Activated T-helper 17 cell treated with anti-CD3 and anti-CD28 coated beads, Interleukin-2, amount 50 U/mL, for 72 hours (primary cell): Measurements from ENCODE around the gene BCOR. TPM values are rescaled to one million over a fixed set of nuclear protein-coding genes. Genes with fewer than 3 reads are reported as not detected.

Experiments
- ATAC-seq: fragments of 150-1000 bp; cut with Tn5 transposase; replicated peaks from 2 replicates; pipeline ENCODE4 v1.10.0; 2021; ENCODE audit warnings: mild to moderate bottlenecking, moderate library complexity
- H3K27ac Mint-ChIP-seq: one replicate; pipeline ENCODE4 v1.8.0; 2022; ENCODE audit warnings: mixed read lengths
- H3K27me3 Mint-ChIP-seq: one replicate; pipeline ENCODE4 v1.8.0; 2022; ENCODE audit warnings: mixed read lengths
- H3K36me3 Mint-ChIP-seq: one replicate; pipeline ENCODE4 v1.8.0; 2022; ENCODE audit warnings: low read depth, mild to moderate bottlenecking, mixed read lengths
- H3K4me1 Mint-ChIP-seq: one replicate; pipeline ENCODE4 v1.8.0; 2022; ENCODE audit warnings: mixed read lengths
- H3K4me3 Mint-ChIP-seq: one replicate; pipeline ENCODE4 v1.8.0; 2022; ENCODE audit warnings: mild to moderate bottlenecking, mixed read lengths
- H3K9me3 Mint-ChIP-seq: one replicate; pipeline ENCODE4 v1.8.0; 2022; ENCODE audit warnings: mixed read lengths
- total RNA-seq, 2 donors: library from RNA; stranded (reverse); gene quantifications; one replicate each; pipeline ENCODE4 v1.2.3, GENCODE V29; 2022

BCOR gene
- total RNA-seq, 2 donors from 2014 or later = 38.9 to 63.2 TPM

- Mint-ChIP-seq H3K4me3 (no peak overlapping the region), H3K9me3 (no peaks in the 10 kb centered on the region), H3K4me1 (peaks cover 8% of the 10 kb centered on the region), H3K36me3 (peaks cover 100% of the 10 kb centered on the region), H3K27me3 (no peaks in the 10 kb centered on the region), H3K27ac (no peak overlapping the region)
- no peak for ATAC-seq
Measured at GRCh38 chrX:40061005-40061404, 36.8 kb downstream of the BCOR start.

- Mint-ChIP-seq H3K27me3 (no peaks in the 10 kb centered on the region), H3K9me3 (no peaks in the 10 kb centered on the region), H3K36me3 (peaks cover 100% of the 10 kb centered on the region), H3K4me1 (peaks cover 2% of the 10 kb centered on the region), H3K27ac (no peak overlapping the region), H3K4me3 (no peak overlapping the region)
- ATAC-seq = no peak
Measured at GRCh38 chrX:40060356-40060845, 37.4 kb downstream of the BCOR start.

DNA sequence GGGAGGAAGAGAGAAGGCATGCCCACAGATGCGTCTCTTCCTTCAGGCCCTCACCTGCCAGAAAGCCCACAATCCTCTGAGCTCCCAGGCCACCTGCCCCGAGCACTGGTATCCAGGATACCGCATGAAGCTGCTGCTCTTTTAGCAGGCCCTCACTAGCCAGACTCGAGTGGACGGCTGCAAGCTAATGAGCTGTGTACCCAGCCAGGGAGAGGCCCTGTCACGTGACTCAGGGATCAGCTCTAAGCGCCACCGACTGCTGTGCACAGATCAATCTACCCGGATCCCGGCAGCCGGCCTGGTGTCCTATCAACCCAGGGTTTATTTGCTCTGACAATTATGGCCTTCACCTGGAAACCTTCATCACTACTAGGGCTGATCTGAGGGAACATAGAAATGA lies 39.0 kb downstream of the BCOR start:
- Mint-ChIP-seq H3K9me3 (no peaks in the 10 kb centered on the region), H3K27me3 (no peaks in the 10 kb centered on the region), H3K27ac (no peak overlapping the region), H3K4me1 (no peaks in the 10 kb centered on the region), H3K4me3 (no peak overlapping the region), H3K36me3 (peaks cover 100% of the 10 kb centered on the region)
- ATAC-seq = no peak

DNA sequence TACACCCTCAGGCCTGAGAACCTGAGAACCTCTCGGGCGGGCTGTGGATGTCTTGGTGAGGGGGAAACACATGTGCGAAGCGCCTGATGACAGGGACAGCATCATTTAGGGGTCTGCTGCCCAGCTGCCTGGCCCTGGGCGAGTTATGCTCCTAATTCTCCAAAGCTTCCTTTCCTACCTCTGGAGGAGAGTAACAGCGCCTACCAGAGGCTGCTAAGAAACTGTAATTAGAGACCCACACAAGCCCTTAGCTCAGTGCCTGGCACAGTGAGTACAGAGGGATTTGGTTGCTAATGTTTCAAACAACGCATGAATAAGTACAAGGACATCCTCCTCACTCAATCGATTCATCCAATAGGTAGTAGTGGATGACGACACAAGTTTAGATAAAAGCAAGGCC lies 40.4 kb downstream of the BCOR start:
- no peaks in the 10 kb centered on the region for H3K9me3 Mint-ChIP-seq
- ATAC-seq = no peak
- H3K4me3 Mint-ChIP-seq = no peak overlapping the region
- no peaks in the 10 kb centered on the region for H3K27me3 Mint-ChIP-seq
- no peaks in the 10 kb centered on the region for H3K4me1 Mint-ChIP-seq
- no peak overlapping the region for H3K27ac Mint-ChIP-seq
- peaks cover 100% of the 10 kb centered on the region for H3K36me3 Mint-ChIP-seq

DNA sequence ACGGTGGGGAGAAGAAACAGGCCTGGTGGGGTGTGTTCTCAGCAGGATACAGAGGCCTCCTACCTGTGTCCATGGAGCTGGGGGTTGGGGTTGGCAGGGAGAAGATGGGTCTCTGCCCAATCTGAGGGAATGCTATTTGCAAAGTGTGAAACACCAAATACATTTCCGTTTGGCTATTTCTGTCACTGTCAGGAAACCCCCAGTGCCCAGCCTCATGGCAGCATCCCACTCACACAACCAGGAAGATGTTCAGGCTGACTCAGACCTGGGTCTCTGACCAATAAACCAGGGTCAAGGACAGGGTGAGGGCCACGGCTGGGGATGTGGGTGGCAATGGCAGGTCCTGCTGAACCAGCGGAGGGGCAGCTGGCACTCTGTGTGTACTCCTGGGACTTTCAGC lies 41.3 kb downstream of the BCOR start:
- Mint-ChIP-seq H3K27ac (no peak overlapping the region), H3K27me3 (no peaks in the 10 kb centered on the region), H3K4me1 (no peaks in the 10 kb centered on the region), H3K9me3 (no peaks in the 10 kb centered on the region), H3K36me3 (peaks cover 100% of the 10 kb centered on the region), H3K4me3 (no peak overlapping the region)
- ATAC-seq = peak; percentile 78

DNA sequence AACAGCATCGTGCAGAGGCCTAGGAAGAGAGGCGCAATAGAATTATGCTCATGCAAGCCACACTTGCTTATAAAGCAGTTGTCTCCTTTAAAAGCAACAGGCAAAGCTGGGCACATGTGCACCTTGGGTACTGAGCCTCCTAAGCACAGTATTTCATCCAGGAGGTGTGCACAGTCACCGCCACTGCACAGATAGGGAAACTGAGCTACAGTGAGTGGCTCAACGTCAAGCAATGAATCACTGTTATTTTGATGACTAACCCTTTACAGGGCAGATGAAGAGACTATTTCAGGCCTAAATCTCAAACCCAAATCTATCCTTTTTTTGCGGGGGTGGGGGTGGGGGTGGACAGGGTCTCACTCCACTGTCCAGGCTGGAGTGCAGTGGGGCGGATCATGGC lies 42.3 kb downstream of the BCOR start:
- Mint-ChIP-seq H3K27ac (no peak overlapping the region), H3K9me3 (no peaks in the 10 kb centered on the region), H3K27me3 (no peaks in the 10 kb centered on the region), H3K4me3 (no peak overlapping the region), H3K4me1 (no peaks in the 10 kb centered on the region), H3K36me3 (peaks cover 100% of the 10 kb centered on the region)
- ATAC-seq = peak; percentile 71

DNA sequence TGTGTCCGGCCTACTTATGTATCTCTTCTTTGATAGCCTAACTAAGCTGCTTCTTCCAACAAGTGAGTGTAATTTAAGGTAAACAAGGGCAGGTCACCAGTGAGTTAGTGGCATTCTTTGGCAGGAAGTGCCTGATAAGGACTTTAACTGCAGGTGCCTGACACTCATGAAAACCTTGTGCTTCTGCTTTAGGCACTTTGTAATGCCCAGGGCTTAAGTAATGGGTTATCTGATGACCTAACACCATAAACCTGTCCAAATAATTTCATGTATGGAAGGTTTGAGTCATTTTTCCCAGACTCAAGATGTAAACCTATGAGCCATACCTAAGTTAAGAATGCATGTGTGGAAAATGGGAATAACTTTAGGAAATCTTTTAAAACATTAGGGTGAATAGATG lies 43.0 kb downstream of the BCOR start:
- ATAC-seq = no peak
- Mint-ChIP-seq H3K27ac (no peak overlapping the region), H3K27me3 (no peaks in the 10 kb centered on the region), H3K4me1 (no peaks in the 10 kb centered on the region), H3K4me3 (no peak overlapping the region), H3K9me3 (no peaks in the 10 kb centered on the region), H3K36me3 (peaks cover 100% of the 10 kb centered on the region)

- Mint-ChIP-seq H3K4me1 (no peaks in the 10 kb centered on the region), H3K27me3 (no peaks in the 10 kb centered on the region), H3K36me3 (peaks cover 77% of the 10 kb centered on the region), H3K4me3 (no peak overlapping the region), H3K9me3 (peaks cover 4% of the 10 kb centered on the region), H3K27ac (no peak overlapping the region)
- no peak for ATAC-seq
Measured at GRCh38 chrX:40050532-40050931, 47.2 kb downstream of the BCOR start.

GRCh38 chrX:40049084-40049641 lies 48.6 kb downstream of the BCOR start:
- ATAC-seq = no peak
- peaks cover 63% of the 10 kb centered on the region for H3K36me3 Mint-ChIP-seq
- H3K4me3 Mint-ChIP-seq = no peak overlapping the region
- H3K4me1 Mint-ChIP-seq = no peaks in the 10 kb centered on the region
- no peaks in the 10 kb centered on the region for H3K27me3 Mint-ChIP-seq
- H3K9me3 Mint-ChIP-seq = peaks cover 4% of the 10 kb centered on the region
- H3K27ac Mint-ChIP-seq = no peak overlapping the region

- ATAC-seq = no peak
- Mint-ChIP-seq H3K4me1 (no peaks in the 10 kb centered on the region), H3K4me3 (no peak overlapping the region), H3K27ac (no peak overlapping the region), H3K9me3 (peaks cover 4% of the 10 kb centered on the region), H3K27me3 (no peaks in the 10 kb centered on the region), H3K36me3 (peaks cover 46% of the 10 kb centered on the region)
Measured at GRCh38 chrX:40047485-40047884, 50.3 kb downstream of the BCOR start.

DNA sequence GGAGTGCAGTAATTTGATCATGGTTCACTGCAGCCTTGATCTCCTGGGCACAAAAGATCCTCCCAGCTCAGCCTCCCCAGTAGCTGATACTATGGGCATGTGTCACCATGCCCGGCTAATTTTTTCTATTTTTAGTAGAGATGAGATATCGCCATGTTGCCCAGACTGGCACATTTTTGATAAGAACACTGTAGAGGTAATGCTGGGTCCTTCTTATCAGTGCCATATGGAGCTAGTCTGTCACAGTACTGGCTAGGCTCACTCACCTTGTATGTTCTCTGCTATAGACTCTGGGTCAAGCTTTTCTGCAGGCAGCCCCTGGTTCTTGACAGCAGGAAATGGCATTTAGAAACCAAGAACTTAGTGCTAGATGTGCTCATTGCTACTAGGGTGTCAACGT lies 53.9 kb downstream of the BCOR start:
- ATAC-seq = no peak
- Mint-ChIP-seq H3K36me3 (peaks cover 10% of the 10 kb centered on the region), H3K4me1 (peaks cover 9% of the 10 kb centered on the region), H3K27me3 (no peaks in the 10 kb centered on the region), H3K27ac (no peak overlapping the region), H3K4me3 (no peak overlapping the region), H3K9me3 (no peaks in the 10 kb centered on the region)

DNA sequence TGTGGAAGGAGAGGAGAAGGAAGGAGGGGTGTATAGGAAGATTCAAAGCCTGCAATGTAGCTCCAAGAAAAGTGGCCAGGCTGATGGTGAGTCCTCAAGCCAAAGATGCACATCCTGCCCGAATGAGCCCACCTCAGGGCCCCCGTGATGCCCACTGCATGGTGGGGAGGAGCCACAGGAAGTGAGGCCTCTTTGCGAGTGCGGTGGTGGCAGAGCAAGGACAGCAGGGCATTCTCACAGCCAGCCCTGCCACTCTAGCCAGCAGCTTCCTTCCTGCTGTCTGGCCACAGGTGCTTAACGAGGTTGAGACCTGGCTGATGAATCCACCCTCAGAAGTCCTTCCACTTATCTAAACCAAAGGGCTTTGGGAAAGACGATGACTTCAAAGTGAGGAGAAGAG lies 55.8 kb downstream of the BCOR start:
- no peak overlapping the region for H3K27ac Mint-ChIP-seq
- H3K4me3 Mint-ChIP-seq = no peak overlapping the region
- H3K9me3 Mint-ChIP-seq = no peaks in the 10 kb centered on the region
- no peaks in the 10 kb centered on the region for H3K36me3 Mint-ChIP-seq
- no peaks in the 10 kb centered on the region for H3K27me3 Mint-ChIP-seq
- ATAC-seq = no peak
- H3K4me1 Mint-ChIP-seq = peaks cover 9% of the 10 kb centered on the region

DNA sequence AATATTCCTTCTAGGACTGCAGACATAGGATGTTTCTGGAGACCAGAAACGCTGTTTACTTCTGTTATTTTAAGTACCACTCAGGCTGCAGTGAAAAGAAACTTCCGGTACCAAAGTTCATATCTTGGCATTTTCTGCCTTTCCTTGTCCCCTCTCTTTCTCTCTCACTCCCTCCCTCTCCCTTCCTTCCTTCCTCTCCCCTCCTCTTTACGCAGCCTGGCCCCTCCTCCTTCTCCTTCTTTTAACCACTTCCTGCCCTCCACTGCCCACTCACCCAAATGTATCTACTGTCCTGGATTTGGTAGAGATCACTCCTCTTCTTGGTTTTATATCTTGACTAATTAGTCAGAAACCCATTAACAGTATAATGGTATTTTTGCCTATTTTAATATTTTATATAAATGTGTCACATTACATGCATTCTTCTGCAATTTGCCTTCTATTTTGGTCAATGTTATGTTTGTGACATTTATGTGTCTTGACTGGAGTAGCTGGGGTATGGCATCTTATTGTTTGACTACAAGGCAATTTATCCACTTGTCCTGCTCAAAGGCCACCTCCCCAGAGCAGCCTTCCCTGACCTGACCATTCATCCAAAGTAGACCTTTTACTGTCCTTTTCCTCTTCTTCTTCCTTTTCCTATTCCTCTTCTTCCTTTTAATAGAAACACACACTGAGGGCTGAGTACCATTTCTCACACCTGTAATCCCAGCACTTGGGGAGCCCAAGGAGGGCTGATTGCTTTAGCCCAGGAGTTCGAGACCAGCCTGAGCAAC lies 56.9 kb downstream of the BCOR start:
- H3K9me3 Mint-ChIP-seq = no peaks in the 10 kb centered on the region
- no peak overlapping the region for H3K27ac Mint-ChIP-seq
- peak; percentile 48 for ATAC-seq
- no peaks in the 10 kb centered on the region for H3K36me3 Mint-ChIP-seq
- peak overlapping the region; percentile 20 for H3K4me3 Mint-ChIP-seq
- H3K27me3 Mint-ChIP-seq = no peaks in the 10 kb centered on the region
- peaks cover 9% of the 10 kb centered on the region for H3K4me1 Mint-ChIP-seq

GRCh38 chrX:40039887-40040286 lies 57.9 kb downstream of the BCOR start:
- Mint-ChIP-seq H3K27me3 (no peaks in the 10 kb centered on the region), H3K36me3 (no peaks in the 10 kb centered on the region), H3K4me1 (peaks cover 9% of the 10 kb centered on the region), H3K4me3 (no peak overlapping the region), H3K27ac (no peak overlapping the region), H3K9me3 (no peaks in the 10 kb centered on the region)
- no peak for ATAC-seq

DNA sequence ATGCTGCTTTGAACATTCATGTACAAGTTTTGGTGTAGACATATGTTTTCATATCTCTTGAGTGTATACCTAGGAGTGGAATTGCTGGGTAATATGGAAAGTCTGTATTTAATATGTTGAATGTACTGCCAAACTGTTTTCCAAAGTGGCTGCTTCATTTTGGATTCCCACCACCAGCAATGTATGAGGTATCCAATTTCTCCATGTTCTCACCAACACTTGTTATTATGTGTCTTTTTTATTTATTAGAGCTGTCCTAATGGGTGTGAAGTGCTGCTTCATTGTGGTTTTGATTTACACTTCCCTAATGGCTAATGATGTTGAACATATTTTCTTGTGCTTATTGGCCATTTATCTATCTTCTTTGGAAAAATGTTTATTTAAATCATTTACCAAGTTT lies 60.4 kb downstream of the BCOR start:
- no peak overlapping the region for H3K4me3 Mint-ChIP-seq
- no peaks in the 10 kb centered on the region for H3K36me3 Mint-ChIP-seq
- H3K27ac Mint-ChIP-seq = no peak overlapping the region
- H3K27me3 Mint-ChIP-seq = no peaks in the 10 kb centered on the region
- H3K4me1 Mint-ChIP-seq = peaks cover 9% of the 10 kb centered on the region
- ATAC-seq = no peak
- no peaks in the 10 kb centered on the region for H3K9me3 Mint-ChIP-seq
